ENCODE data around the gene OGG1.
"Not testable (repeated sequence)": the region's sequence is repeated elsewhere in the genome, so short reads cannot be mapped to it uniquely, and the experiment has no call there.

OGG1 gene

DNA sequence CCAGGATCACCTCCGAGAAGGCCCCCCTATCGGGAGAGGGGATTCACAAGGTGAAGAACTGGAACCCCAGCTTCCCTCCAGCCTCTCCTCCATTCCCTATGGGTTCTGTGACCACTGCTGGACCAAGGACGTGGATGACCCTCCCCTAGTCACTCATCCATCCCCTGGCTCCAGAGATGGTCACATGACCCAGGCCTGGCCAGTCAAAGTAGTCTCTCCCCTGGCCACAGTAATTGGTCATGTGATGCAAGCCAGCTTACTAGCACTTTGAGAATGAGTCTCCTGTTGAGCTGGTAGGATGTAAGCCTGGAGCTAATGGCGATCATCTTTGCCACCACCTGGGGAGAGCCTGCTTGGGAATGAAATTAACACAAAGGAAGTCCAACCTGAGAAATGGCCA, 16.1 kb downstream of the OGG1 start:
- no peak for DNase-seq (ENCODE audit: low read depth)

DNA sequence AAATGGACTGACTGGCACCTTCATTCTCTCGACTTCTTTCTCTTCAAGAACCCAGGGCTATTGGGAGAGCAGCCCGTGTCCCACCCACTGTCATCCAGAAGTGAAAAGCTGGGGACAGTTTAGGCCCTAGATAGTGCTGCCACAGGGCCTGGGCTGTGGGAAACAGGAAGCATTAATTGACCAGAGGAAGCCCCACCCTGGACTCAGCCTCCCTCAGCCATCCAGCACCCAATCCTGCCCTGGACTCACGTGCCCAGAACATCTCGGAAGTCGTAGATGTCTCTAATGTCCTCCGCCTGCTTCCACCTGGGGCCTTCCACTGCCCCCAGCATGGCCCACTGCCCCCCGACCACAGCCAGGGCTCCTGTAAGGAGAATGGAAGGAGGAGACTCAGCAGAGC, 17.7 kb downstream of the OGG1 start:
- no peak for DNase-seq (ENCODE audit: low read depth)

DNA sequence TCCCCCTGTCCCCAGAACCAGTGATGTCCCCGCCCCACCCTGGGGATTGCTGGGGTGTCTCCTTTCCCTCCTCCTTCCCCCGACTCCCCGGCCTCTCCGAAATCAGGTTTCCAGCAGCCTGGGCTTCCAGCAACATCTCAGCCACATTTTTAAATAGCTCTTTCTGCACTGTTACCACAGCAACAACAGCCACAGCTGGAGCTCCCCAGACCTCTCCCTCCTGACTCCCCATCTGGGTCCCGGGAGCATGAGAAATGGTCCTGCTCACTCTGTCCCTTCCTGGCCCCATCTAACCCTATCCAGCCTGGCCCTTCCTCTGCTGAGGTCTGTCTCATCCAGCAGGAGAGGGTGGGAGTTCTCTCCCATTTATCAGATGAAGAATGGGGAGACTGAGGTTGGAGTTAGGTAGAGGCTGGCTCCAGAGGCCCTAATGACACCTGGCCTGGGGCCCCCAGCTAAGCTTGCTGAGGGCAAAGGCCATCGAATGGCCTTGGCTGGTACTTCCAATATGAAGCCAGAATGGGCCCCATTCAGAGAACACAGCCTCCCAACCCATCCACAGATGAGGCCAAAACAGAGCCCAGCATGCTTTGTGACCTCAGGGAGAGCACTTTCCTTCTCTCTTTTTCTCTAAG, 18.5 kb downstream of the OGG1 start:
- no peak for DNase-seq (ENCODE audit: low read depth)

DNA sequence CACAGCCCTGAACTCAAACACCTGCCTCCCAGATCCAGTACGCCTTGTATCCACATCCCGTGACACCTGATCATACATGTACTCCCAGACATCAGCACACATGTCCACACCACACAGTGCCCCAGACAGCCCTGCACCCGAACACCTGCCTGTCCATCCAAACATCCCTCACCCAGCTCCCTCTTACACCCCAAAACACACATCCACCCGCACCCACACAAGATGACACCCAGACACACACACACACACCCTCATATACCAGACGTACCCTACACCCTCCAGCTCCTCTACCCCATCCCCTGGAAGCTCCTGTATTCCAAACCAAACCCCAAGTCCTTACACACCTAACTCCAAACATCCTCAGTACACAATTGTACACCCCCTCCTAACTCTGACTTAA, 19.3 kb downstream of the OGG1 start:
- DNase-seq (ENCODE audit: low read depth), result no peak

DNA sequence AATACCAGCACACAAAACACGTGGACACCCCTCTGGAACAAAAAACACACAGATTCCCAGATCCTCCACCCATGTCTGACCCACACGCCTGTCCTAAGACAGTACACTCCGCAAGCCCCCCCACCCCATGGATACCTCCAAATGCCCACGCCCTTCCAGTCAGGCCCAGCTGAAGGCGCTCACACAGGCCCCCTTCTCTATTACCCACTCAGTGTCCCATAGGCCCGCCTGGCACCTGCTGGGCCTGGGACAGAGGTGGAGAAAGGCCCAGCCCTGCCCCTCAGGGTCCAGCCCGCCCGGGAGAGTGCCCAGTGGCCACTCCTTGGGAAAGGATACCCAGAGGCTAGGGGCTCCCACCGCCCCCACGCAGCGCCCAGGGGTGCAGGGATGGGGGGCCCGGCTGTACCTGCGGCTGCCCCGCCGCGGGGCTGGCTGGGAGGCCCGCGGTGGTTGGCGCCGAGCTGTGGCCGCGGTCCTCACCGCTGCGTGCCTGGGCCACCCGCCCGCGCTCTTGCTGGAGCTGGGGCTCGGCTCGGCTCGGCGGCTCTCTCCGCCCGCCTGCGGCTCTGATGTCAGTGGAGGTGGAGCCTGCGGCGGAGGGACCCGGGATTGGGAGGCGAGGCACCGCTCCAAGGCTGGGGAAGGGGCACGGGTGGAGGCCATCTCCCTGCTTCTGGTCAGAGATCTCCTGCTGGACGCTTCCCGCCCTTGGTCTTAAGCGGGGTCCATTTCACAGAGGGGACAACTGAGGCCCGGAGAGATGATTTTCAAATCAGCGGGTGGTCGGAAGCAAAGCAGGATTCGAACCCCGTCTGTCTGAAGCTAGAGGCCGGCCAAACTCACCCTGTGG, 19.9 kb downstream of the OGG1 start, which contains the start of gene CAMK1:
Gene CAMK1 (minus strand): TSS at position 522 of the 850 bp plus-strand sequence. CDS start 2,198 bp downstream, outside the sequence.
- DNase-seq (ENCODE audit: low read depth), result peak; percentile 75

DNA sequence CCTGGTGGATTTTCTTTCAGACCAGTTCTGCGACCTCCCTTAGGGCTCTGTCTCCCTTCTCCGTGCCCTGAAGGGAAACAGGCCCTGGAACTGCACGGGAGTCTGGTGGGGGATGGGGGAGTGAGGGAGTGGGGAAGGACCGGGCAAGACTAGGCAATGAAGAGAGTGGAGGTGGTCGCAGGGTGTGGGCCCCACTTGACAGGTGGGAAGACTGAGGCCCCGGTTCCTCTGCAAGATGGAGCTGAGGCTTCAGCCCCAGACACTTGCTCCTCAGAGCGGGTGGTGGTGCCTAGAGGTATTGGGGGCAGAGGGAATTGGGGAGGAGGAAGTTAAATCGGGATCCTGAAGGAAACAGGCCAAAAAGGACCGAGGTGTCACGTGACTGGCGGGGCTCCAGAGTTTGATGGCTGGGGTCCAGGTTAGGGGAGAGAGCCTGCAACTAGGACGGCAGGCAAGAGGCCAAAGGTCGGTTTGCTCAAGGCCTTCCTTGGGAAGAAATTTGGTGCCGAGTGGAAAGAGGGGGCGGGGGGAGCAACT, 20.6 kb downstream of the OGG1 start:
- no peak for DNase-seq (ENCODE audit: low read depth)

DNA sequence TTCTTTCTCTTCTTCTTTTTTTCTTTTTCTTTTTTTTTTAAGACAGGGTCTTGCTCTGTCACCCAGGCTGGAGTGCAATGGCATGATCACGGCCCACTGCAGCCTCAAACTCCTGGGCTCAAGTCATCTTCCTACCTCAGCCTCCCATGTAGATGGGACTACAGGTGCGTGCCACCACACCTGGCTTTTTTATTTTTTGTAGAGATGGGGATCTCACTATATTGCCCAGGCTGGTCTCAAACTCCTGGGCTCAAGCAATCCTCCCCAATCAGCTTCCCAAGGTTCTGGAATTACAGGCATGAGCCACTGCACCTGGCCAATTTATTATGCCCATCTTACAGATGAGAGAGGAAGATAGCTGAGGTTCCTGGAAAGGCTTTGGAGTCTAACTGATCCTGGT, 21.3 kb downstream of the OGG1 start:
- not testable (repeated sequence) for DNase-seq (ENCODE audit: low read depth)

DNA sequence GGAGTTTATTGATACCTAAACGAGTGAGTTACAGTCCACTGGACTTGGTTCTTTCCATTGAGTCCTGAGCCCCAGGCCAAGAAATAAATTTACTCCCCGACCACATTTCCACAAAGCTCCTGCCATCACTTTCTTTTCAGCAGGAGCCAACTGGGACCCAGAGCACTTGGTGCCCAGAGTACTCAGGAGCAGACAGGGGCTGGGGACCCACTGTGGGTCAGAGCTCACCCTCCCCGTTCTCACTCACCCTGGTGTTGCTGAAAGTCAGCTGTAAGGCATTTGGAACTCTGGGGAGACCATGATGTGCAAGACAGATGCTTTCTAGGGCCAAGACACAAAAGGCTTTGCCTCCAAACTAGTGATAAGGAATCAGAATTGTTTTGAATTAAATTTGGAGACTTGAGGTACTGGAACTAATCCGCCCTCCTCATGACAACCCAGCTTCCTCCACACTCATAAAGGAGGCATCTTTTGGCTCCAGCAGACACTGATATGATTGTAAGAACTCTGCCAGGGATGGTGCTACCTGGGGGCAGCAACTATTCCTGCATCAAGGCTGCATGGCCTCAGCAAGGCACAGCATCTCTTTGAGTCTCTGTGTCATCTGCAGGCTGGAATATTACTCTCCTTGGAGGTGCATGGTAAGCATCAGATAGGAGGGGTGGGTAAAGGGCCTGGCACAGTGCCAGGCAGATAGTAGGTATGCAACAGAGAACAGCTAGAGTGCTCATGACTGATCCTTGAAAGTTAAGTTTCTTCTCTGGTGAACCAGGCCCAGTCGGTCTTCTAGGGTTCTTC, 27.3 kb downstream of the OGG1 start:
- no peak for DNase-seq (ENCODE audit: low read depth)

DNA sequence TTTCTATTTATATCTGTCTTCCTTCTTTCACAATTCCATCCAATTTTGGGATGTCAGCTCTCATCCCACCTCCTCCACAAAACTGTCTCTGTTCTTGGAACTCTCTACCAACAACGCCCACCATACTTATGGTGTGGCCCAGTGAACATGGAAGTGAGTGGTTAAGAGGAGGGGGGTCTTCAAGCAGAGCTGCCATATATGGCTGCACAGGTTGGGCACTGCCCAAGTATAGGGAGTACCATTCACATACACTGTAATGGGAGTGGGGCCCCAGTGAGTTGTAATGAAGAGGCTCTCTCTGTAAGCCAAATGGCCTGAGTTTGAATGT, 27.9 kb downstream of the OGG1 start:
- no peak for DNase-seq (ENCODE audit: low read depth)

DNA sequence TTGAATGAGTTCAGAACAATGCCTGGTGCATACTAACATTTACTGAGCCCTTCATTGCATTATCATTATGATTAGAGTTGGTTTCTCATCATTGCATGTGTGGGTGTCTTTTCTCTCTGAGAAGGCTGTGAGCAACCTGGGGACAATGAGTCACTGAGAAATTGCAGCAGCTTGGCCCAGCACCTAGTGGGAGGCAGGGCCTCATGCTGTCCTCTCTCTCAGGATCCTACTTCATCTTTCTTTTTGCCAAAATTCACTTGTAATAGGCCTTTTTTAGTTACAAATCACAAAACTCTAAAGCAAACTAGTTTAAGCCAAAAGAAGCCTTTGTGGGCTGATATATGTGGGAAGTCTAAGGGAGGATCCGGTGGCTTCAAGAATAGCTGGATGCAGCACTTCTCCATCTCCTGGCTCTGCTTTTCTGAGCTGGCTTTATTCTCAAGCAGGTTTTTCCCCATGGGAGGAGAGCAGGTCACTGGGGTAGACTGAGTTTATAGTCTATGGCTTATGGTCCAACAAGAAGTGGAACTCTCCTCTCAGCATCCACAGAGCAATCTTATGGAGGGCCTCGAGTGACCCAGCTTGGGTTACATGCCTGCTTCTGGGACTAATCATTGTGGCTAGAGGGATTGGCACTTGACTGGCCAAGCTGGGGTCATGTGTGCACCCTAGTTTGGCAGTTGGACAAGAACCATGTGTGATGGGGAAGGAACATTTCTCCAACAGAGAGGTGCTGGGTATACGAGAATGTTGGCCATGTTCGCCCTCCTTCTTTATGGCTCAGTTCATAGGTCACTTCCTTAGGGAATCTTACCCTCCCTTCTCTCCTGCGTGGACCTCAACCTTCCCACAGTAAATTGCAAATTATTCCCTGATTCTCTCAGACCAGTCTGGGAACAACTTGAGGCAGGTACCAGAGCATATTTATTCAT, 28.7 kb downstream of the OGG1 start:
- DNase-seq (ENCODE audit: low read depth), result peak; percentile 61

DNA sequence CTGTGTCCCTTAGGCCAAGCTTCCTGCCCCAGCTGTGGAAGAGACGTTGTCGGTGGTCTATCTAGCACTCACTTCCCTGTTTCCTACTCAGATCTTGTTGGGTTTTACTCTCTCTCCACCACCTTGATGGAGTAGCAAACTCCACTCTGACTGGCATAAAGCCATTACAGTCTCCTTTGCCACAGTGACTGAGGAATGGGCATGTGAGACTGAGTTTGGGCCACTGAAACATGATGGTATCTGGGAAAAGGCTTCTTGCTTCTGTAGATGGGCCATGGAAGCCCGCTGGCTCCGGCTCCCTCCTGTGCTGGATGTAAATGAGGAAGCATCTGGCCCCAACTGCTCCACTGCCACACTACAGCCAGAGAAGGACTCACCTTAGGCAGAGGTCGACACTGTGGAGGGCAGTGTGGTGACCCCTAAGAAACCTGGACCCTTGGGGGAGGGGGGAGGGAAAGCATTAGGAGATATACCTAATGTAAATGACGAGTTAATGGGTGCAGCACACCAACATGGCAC, 29.4 kb downstream of the OGG1 start:
- DNase-seq (ENCODE audit: low read depth), result no peak

DNA sequence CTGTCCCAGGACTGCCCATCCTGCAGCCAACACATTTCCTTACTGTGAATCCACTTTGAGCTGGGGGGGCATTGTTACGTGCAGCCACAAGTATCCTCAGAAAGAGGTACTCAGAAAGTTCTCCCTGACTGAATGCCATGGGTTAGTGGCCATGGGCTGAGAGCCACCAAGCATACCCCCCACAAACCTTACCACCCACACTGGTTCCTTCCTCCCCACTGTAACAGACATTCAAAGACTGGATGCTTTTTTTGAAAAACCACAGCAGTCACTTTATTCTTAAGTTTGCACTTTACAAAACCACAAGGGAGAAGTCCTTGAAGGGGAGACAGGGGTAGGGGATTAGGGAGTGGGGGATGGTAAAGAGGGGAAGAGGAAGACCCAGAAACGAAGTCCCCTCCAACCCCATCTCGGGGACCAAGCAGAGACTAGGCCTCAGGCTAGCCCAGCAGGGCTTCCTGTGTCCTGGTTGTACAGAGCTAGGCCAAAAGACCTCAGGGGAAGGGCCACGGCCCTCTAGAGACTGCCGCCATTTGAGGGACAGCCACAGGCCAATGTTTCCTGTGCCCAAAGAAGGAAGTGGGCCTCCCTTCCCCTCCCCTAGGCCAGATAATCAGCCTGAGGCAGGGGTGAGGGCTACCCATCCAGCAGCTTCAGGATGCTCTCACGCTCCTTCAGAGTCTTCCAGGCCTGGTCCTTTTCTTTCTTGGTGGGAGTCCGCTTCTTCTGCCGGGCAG, 30.1 kb downstream of the OGG1 start:
- DNase-seq (ENCODE audit: low read depth), result no peak

DNA sequence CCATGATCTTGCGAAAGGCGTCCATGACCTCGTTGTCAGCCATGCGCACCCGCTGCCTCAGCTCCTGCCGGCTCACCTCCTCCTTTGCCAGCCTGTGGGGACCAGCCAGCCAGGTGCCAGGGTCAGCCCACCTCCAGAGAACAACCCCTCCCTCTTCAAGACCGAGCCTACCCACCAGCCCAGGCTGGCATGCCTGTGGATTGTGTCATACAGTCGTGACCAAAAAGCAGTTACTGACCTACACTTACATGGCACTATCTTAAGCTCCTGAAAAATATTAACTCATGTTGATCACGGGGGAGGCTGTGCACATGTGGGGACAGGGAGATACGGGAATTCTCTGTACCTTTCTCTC, 30.7 kb downstream of the OGG1 start:
- no peak for DNase-seq (ENCODE audit: low read depth)

DNA sequence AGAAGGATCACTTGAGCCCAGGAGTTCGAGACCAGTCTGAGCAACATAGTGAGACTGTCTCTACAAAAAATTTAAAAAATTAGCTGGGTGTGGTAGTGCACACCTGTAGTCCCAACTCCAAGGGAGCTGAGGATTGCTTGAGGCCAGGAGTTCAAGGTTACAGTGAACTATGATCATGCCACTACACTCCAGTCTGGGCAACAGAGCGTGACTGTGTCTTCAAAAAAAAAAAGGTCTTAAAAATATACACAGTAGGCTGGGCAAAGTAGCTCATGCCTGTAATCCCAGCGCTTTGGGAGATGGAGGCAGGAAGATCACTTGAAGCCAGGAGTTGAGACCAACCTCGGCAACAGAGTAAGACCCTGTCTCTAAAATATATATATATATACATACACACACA, 31.2 kb downstream of the OGG1 start:
- DNase-seq (ENCODE audit: low read depth), result no peak

DNA sequence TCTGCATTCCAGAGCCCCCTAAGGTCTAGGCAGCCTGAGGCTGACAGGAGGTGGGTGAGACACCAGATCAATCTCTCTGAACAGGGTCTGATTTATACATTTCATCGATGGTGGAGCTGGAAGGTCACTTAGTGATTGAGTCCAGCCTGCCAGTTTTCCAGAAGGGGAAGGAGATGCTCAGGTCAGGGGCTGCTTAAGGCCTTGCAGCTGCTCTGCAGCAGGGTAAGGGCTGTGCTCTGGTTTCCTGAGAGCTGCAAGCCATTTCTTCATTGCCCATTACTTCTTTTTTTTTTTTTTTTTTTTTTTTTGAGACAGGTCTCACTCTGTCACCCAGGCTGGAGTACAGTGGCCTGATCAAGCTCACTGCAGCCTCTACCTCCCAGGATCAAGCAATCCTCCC, 31.8 kb downstream of the OGG1 start:
- no peak for DNase-seq (ENCODE audit: low read depth)

DNA sequence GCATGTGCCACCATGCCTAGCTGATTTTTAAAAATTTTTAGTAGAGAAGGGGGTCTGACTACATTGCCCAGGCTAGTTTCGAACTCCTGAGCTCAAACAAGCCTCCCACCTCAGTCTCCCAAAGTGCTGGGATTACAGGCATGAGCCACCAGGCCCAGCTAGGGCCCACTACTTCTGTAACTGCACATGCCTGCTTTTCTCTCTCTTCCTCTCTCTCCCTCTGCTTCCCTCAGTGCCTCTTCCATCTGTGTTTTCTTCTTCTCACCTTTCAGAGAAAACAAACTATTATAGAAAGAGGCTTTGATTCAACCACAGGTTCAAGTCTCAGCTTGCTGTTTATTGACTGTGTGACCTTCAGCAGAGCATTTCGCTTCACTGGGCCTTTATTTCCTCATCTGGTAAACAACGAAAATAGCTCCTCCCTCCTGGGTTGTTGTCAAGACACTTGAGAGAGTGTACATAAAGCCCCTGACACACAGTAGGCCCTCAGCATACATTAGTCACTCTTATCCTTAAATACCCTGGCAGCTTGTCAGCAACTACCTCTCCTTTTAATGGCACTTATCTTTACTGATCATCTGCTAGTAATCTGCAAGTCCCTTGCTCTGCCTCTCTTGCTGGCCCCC, 32.3 kb downstream of the OGG1 start:
- DNase-seq (ENCODE audit: low read depth), result no peak

DNA sequence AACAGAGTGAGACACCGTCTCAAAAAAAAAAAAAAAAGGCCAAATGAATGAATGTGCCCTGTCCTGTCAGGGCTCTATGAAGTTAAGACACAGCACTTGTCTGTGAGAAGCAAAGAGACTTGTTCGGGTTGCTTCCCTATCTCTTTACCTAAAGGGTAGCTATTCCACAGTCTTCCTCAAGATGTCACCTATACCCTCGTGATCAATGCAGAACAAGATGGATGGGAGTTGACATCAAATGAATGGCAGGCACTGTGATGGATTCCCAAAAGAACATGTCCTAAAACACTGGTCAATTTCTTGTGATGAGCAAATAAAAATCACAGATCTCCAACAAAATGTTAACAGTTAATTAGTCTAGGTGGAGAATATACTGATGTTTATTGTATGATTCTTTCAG, 33.0 kb downstream of the OGG1 start:
- no peak for DNase-seq (ENCODE audit: low read depth)

DNA sequence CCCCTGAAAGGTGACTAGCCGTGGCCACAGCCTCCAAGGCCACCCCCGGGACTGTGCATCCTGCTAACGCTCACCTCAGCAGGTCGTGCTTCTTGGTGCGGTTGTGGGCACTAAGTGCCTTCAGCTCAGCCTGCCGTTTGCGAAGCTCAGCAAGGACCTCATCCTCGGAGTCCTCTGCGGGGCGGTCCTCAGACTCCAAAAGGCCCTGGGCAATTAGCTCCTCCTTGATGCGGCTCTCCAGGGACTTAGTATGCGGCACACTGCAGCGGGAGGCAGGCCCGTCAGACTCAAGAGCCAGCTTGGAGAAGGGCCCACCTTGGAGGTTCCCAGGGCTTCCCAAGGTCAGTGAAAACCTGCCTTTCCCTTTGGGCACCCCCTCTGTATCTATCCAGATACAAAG, 34.2 kb downstream of the OGG1 start:
- DNase-seq (ENCODE audit: low read depth), result no peak

DNA sequence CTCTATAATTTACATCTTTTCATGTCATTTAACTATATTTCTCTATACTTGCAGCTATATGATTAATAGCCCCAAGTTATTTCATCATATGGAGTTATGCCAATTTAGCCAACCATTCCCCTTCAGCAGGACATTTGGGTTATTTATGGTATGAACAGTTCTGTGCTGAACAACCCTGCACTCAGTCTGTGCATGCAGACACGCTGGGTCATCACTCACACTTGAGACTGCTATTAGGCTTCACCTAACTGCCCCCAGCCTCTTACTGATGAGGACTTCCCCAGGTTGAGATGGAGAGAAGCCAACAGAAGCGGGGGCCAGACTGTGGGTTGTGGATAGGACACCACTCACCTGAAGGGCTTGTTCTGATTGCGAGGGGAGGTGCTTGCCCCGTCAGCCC, 35.2 kb downstream of the OGG1 start:
- DNase-seq (ENCODE audit: low read depth), result no peak

DNA sequence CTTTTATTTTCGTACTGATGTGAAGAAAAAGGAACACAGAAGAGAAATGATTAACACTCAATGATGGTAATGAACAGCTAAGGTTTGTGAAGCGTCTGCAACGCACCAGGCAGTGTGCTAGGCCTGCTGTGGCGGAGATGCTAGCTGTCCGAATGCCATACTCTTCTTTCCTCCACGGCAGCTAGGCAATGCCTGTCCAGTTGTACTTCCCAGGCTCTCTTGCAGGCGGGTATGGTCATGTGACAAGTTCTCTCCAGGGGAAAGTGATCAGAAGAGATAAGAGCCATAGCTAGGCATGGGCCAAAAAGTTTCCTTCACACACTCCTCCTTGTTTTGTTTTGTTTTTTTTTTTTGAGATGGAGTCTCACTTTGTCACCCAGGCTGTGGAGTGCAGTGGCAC, 35.9 kb downstream of the OGG1 start:
- no peak for DNase-seq (ENCODE audit: low read depth)
